Measurements from ENCODE around the gene DVL3. TPM values are rescaled to one million over a fixed set of nuclear protein-coding genes. Genes with fewer than 3 reads are reported as not detected.
"Not testable (repeated sequence)": the region's sequence is repeated elsewhere in the genome, so short reads cannot be mapped to it uniquely, and the experiment has no call there.

The DVL3 gene
- total RNA-seq, 1 experiment from 2014 or later, result 86.7 TPM

DNA sequence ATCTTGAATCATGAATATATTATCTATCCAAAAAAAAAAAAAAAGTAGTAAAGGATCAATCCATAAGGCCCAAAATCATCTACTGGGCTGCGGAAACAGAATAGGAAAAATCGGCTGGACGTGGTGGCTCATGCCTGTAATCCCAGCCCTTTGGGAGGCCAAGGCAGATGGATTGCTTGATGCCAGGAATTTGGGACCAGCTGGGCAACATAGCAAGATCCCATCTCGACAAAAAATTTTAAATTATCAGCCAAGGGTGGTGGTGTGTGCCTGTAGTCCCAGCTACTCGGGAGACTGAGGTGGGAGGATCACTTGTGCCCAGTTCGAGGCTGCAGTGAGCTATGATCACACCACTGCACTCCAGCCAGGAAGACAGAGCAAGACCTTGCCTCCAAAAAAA is 6.1 kb upstream of the DVL3 start:
- H3K4me3 Mint-ChIP-seq (ENCODE audit: unreplicated experiment), result no peak overlapping the region
- no peaks in the 10 kb centered on the region for H3K27me3 ChIP-seq (replicated peaks; ENCODE audit: control insufficient read depth, insufficient read depth, low read length)
- intact Hi-C loops (cut with micrococcal nuclease; ENCODE audit: unreplicated experiment), result no loop called here
- TF ChIP-seq CTCF (IDR thresholded peaks at IDR 0.05; ENCODE audit: insufficient read depth in 1 of 2, low read depth in 1 of 2, low read length in 1 of 2, severe bottlenecking in 1 of 2, unreplicated experiment in 1 of 2), result no peak
- H3K36me3 Mint-ChIP-seq (ENCODE audit: insufficient read depth, unreplicated experiment), result peaks cover 4% of the 10 kb centered on the region
- H3K36me3 ChIP-seq (ENCODE audit: control insufficient read depth, insufficient read depth, low read length), result peaks cover 4% of the 10 kb centered on the region
- BruUV-seq (replicated peaks), result no TSS peak
- H3K27ac Mint-ChIP-seq (ENCODE audit: unreplicated experiment), result no peak overlapping the region
- H3K9me3 ChIP-seq, result no peaks in the 10 kb centered on the region
- H3K4me1 ChIP-seq, result no peaks in the 10 kb centered on the region
- no peak overlapping the region for H3K4me3 ChIP-seq (ENCODE audit: low read depth, low read length)
- POLR2A ChIA-PET, result no interaction called here
- no peak for DNase-seq
- no peaks in the 10 kb centered on the region for H3K9me3 Mint-ChIP-seq (ENCODE audit: unreplicated experiment)
- CTCF ChIA-PET, result interaction anchor here (0.6 kb wide), 1 partner anchor 739 kb away, joined by 4 read pairs; no protein-coding TSS in a partner anchor
- no peaks in the 10 kb centered on the region for H3K27me3 Mint-ChIP-seq (ENCODE audit: insufficient read depth, unreplicated experiment)
- no peaks in the 10 kb centered on the region for H3K4me1 Mint-ChIP-seq (ENCODE audit: low read depth, unreplicated experiment)

DNA sequence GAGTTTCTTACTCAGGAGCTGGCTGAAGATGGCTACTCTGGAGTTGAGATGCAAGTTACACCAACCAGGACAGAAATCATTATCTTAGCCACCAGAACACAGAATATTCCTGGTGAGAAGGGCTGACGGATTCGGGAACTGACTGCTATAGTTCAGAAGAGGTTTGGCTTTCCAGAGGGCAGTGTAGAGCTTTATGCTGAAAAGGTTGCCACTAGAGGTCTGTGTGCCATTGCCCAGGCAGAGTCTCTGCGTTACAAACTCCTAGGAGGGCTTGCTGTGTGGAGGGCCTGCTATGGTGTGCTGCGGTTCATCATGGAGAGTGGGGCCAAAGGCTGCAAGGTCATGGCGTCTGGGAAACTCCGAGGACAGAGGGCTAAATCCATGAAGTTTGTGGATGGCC is 5.4 kb upstream of the DVL3 start:
- H3K27ac Mint-ChIP-seq (ENCODE audit: unreplicated experiment); H3K9me3 Mint-ChIP-seq (ENCODE audit: unreplicated experiment); CTCF ChIA-PET; DNase-seq; H3K36me3 ChIP-seq (ENCODE audit: control insufficient read depth, insufficient read depth, low read length); H3K36me3 Mint-ChIP-seq (ENCODE audit: insufficient read depth, unreplicated experiment); H3K4me1 ChIP-seq; H3K27me3 ChIP-seq (replicated peaks; ENCODE audit: control insufficient read depth, insufficient read depth, low read length); H3K4me1 Mint-ChIP-seq (ENCODE audit: low read depth, unreplicated experiment); BruUV-seq (replicated peaks); intact Hi-C loops (cut with micrococcal nuclease; ENCODE audit: unreplicated experiment); H3K9me3 ChIP-seq; H3K4me3 Mint-ChIP-seq (ENCODE audit: unreplicated experiment); H3K27me3 Mint-ChIP-seq (ENCODE audit: insufficient read depth, unreplicated experiment); H3K4me3 ChIP-seq (ENCODE audit: low read depth, low read length): not testable (repeated sequence)
- POLR2A ChIA-PET, result interaction anchor here (0.6 kb wide), 1 partner anchor 12 kb away, joined by 4 read pairs; no protein-coding TSS in a partner anchor
- TF ChIP-seq CTCF (IDR thresholded peaks at IDR 0.05; ENCODE audit: insufficient read depth in 1 of 2, low read depth in 1 of 2, low read length in 1 of 2, severe bottlenecking in 1 of 2, unreplicated experiment in 1 of 2), result peak in 1 of 2 experiments; percentile 34

DNA sequence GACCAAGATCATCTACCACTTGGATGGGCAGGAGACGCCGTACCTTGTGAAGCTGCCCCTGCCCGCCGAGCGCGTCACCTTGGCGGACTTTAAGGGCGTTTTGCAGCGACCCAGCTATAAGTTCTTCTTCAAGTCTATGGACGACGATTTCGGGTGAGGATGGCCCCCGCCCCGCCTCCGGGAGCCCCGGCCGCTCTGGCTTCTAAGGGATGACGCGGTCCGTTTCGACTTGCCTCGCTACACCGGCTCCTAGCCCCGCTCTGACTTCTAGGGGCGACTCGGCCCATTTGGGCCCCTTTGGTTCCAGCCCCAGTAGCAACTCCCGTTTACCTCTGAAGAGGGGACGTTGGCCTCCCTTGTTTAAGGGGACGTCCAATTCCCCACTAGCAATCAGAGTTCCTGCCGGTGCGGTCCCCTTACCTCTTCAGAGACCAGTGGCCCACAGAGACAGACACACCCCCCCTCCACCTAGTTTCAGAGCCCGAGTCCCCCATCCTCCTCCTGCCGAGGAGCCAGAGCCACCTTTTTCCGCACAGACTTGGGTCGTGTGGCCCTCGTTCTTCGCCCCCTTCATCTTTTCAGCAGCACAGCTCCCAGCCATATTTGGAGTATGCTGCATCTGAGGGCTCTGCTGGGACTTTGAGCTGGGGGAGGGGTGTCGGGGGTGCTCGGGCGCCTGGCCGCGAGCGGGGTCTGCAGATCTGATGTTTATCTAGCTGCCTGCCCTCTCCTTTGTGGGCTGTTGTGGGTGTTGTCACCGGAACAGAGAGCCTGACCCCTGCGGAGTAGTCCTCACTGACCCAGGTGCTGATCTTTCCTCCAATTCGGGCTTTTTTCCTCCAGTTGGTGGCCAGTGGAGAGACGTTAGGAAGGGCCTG is 706 bp downstream of the DVL3 start:
- ChIA-PET CTCF (interaction anchor here (0.6 to 1.3 kb wide), 2 partner anchors 19 to 140 kb away, joined by 3 to 5 read pairs; partner anchors contain the start of gene AP2M1), POLR2A (interaction anchor here (0.6 to 0.8 kb wide), 2 partner anchors 22 to 987 kb away, joined by 3 to 11 read pairs; no protein-coding TSS in a partner anchor)
- Mint-ChIP-seq H3K27ac (ENCODE audit: unreplicated experiment) (peak overlapping the region; percentile 87), H3K27me3 (ENCODE audit: insufficient read depth, unreplicated experiment) (no peaks in the 10 kb centered on the region), H3K4me3 (ENCODE audit: unreplicated experiment) (peak overlapping the region; percentile 98), H3K36me3 (ENCODE audit: insufficient read depth, unreplicated experiment) (peaks cover 17% of the 10 kb centered on the region), H3K9me3 (ENCODE audit: unreplicated experiment) (no peaks in the 10 kb centered on the region), H3K4me1 (ENCODE audit: low read depth, unreplicated experiment) (peaks cover 7% of the 10 kb centered on the region)
- peak in 1 of 2 experiments; percentile 53 for DNase-seq
- Histone ChIP-seq H3K9me3 (no peaks in the 10 kb centered on the region), H3K4me1 (peaks cover 7% of the 10 kb centered on the region; the same call in 1 of the 2 replicates), H3K4me3 (ENCODE audit: low read depth, low read length) (peak overlapping the region; percentile 81), H3K36me3 (ENCODE audit: control insufficient read depth, insufficient read depth, low read length) (no peaks in the 10 kb centered on the region; the same call in 1 of the 2 replicates), H3K27me3 (replicated peaks; ENCODE audit: control insufficient read depth, insufficient read depth, low read length) (no peaks in the 10 kb centered on the region)
- intact Hi-C loops (cut with micrococcal nuclease; ENCODE audit: unreplicated experiment), result loop anchor here (1.0 to 2.0 kb wide), 2 partner anchors 18 to 21 kb away; partner anchors contain the start of genes AP2M1 and EIF2B5
- TF ChIP-seq CTCF (IDR thresholded peaks at IDR 0.05; ENCODE audit: insufficient read depth in 1 of 2, low read depth in 1 of 2, low read length in 1 of 2, severe bottlenecking in 1 of 2, unreplicated experiment in 1 of 2), result no peak
- no TSS peak for BruUV-seq (replicated peaks)
